ENCODE measurements around the gene AGBL5.

AGBL5 gene

GRCh38 chr2:27042985-27043634 lies 8.4 kb upstream of the AGBL5 start:
- no peak for TF ChIP-seq CTCF (IDR thresholded peaks at IDR 0.05; ENCODE audit: low read depth, low read length)
- DNase-seq (ENCODE audit: extremely low read depth, low read depth) = no peak

GRCh38 chr2:27049422-27050280 lies 1.8 kb upstream of the AGBL5 start:
- no peak for TF ChIP-seq CTCF (IDR thresholded peaks at IDR 0.05; ENCODE audit: low read depth, low read length)
- DNase-seq (ENCODE audit: extremely low read depth, low read depth) = no peak

- peak; percentile 93 for DNase-seq (ENCODE audit: extremely low read depth, low read depth)
- TF ChIP-seq CTCF (IDR thresholded peaks at IDR 0.05; ENCODE audit: low read depth, low read length) = peak; percentile 44
These were observed 1.0 kb upstream of the AGBL5 start for GRCh38 chr2:27050281-27050995.

- DNase-seq (ENCODE audit: extremely low read depth, low read depth) = no peak
These were observed 606 bp downstream of the AGBL5 start for GRCh38 chr2:27051902-27052645.

GRCh38 chr2:27053321-27053720 lies 1.9 kb downstream of the AGBL5 start:
- no peak for TF ChIP-seq CTCF (IDR thresholded peaks at IDR 0.05; ENCODE audit: low read depth, low read length)
- DNase-seq (ENCODE audit: extremely low read depth, low read depth) = no peak

More at GRCh38 chr2:27051902-27052645, 606 bp downstream of the AGBL5 start:
- no peak for TF ChIP-seq CTCF (IDR thresholded peaks at IDR 0.05; ENCODE audit: low read depth, low read length)

GRCh38 chr2:27053776-27054175 lies 2.3 kb downstream of the AGBL5 start:
- no peak for DNase-seq (ENCODE audit: extremely low read depth, low read depth)
- no peak for TF ChIP-seq CTCF (IDR thresholded peaks at IDR 0.05; ENCODE audit: low read depth, low read length)
